GM18909 (cell line): ENCODE data around the gene MCCC1.
"Not testable (repeated sequence)": the region's sequence is repeated elsewhere in the genome, so short reads cannot be mapped to it uniquely, and the experiment has no call there.

ENCODE experiments used
- ATAC-seq: cut with Tn5 transposase; IDR thresholded peaks from one replicate; pipeline ENCODE4 v1.9.1; 2021; ENCODE audit warnings: mild to moderate bottlenecking; ENCODE audit not compliant: unreplicated experiment, poor library complexity

The MCCC1 gene

GRCh38 chr3:183099026-183099837, at the start of gene MCCC1:
TSS of gene MCCC1 (minus strand) at chr3:183099496. CDS start at chr3:183099440, 56 bp downstream.
- ATAC-seq: peak; percentile 100

- ATAC-seq: no peak
Measured at GRCh38 chr3:183148056-183148455, 48.8 kb upstream of the MCCC1 start.

- no peak for ATAC-seq
Measured at GRCh38 chr3:183144363-183144762, 45.1 kb upstream of the MCCC1 start.

GRCh38 chr3:183142199-183142598, 42.9 kb upstream of the MCCC1 start:
- no peak for ATAC-seq

GRCh38 chr3:183134844-183135243, 35.5 kb upstream of the MCCC1 start:
- no peak for ATAC-seq

GRCh38 chr3:183132409-183132808, 33.1 kb upstream of the MCCC1 start:
- no peak for ATAC-seq

GRCh38 chr3:183131735-183132134, 32.4 kb upstream of the MCCC1 start:
- ATAC-seq: no peak

GRCh38 chr3:183131186-183131725, 32.0 kb upstream of the MCCC1 start:
- no peak for ATAC-seq

GRCh38 chr3:183129243-183129642, 29.9 kb upstream of the MCCC1 start:
- no peak for ATAC-seq

- no peak for ATAC-seq
Measured at GRCh38 chr3:183128709-183129108, 29.4 kb upstream of the MCCC1 start.

GRCh38 chr3:183123891-183124290, 24.6 kb upstream of the MCCC1 start:
- ATAC-seq: no peak

- ATAC-seq: no peak
Measured at GRCh38 chr3:183122257-183122932, 23.1 kb upstream of the MCCC1 start.

GRCh38 chr3:183120538-183121215, 21.4 kb upstream of the MCCC1 start:
- ATAC-seq: no peak

GRCh38 chr3:183117056-183117455, 17.8 kb upstream of the MCCC1 start:
- ATAC-seq: no peak

- peak; percentile 79 for ATAC-seq
Measured at GRCh38 chr3:183116025-183116614, 16.8 kb upstream of the MCCC1 start.

- ATAC-seq: no peak
Measured at GRCh38 chr3:183114384-183115178, 15.3 kb upstream of the MCCC1 start.

- not testable (repeated sequence) for ATAC-seq
Measured at GRCh38 chr3:183109847-183110246, 10.6 kb upstream of the MCCC1 start.

- no peak for ATAC-seq
Measured at GRCh38 chr3:183108470-183108869, 9.2 kb upstream of the MCCC1 start.

- ATAC-seq: no peak
Measured at GRCh38 chr3:183108001-183108449, 8.7 kb upstream of the MCCC1 start.

GRCh38 chr3:183107372-183107771, 8.1 kb upstream of the MCCC1 start:
- ATAC-seq: not testable (repeated sequence)
